BE2C (cell line): ENCODE data around the gene C16orf92.

ENCODE experiments used
- DNase-seq: peaks from one replicate; pipeline ENCODE4 v3.0.0-alpha.2; 2020
- H3K27me3 ChIP-seq: fragments of 250-450 bp; sonication (Bioruptor Pico); 2 replicates; pipeline ENCODE4 v1.5.1; 2020; ENCODE audit warnings: mild to moderate bottlenecking
- H3K36me3 ChIP-seq: fragments of 250-450 bp; sonication (Bioruptor Pico); 2 replicates; pipeline ENCODE4 v1.5.1; 2020; ENCODE audit warnings: mild to moderate bottlenecking
- H3K4me1 ChIP-seq: fragments of 250-450 bp; sonication (Bioruptor Pico); 2 replicates; pipeline ENCODE4 v1.5.1; 2020
- H3K4me3 ChIP-seq: 2 replicates; pipeline ENCODE4 v1.5.1; 2011; ENCODE audit warnings: low read depth, low read length
- H3K9me3 ChIP-seq: fragments of 250-450 bp; sonication (Bioruptor Pico); 2 replicates; pipeline ENCODE4 v1.5.1; 2020
- CTCF ChIP-seq: IDR thresholded peaks from 2 replicates; pipeline ENCODE4 v1.5.1; 2012; ENCODE audit warnings: mild to moderate bottlenecking, low read depth, low read length

C16orf92 gene

GRCh38 chr16:30003670-30004423 lies 19.2 kb upstream of the C16orf92 start:
- H3K9me3 ChIP-seq, result no peaks in the 10 kb centered on the region
- peaks cover 4% of the 10 kb centered on the region; the same call in 1 of the 2 replicates for H3K36me3 ChIP-seq
- H3K4me1 ChIP-seq, result peaks cover 3% of the 10 kb centered on the region; the same call in 1 of the 2 replicates
- peak; percentile 7 for DNase-seq
- no peak overlapping the region for H3K4me3 ChIP-seq
- H3K27me3 ChIP-seq, result no peaks in the 10 kb centered on the region
- TF ChIP-seq CTCF, result no peak

GRCh38 chr16:30004424-30004776 lies 18.6 kb upstream of the C16orf92 start:
- H3K4me3 ChIP-seq, result no peak overlapping the region
- no peaks in the 10 kb centered on the region for H3K9me3 ChIP-seq
- peaks cover 4% of the 10 kb centered on the region; the same call in 1 of the 2 replicates for H3K36me3 ChIP-seq
- no peaks in the 10 kb centered on the region for H3K27me3 ChIP-seq
- peaks cover 3% of the 10 kb centered on the region; the same call in 1 of the 2 replicates for H3K4me1 ChIP-seq
- TF ChIP-seq CTCF, result no peak
- DNase-seq, result peak; percentile 50

- Histone ChIP-seq H3K36me3 (peaks cover 4% of the 10 kb centered on the region; the same call in 1 of the 2 replicates), H3K4me1 (peaks cover 3% of the 10 kb centered on the region; the same call in 1 of the 2 replicates), H3K9me3 (no peaks in the 10 kb centered on the region), H3K4me3 (no peak overlapping the region), H3K27me3 (no peaks in the 10 kb centered on the region)
- TF ChIP-seq CTCF, result no peak
- DNase-seq, result peak; percentile 40
Measured at GRCh38 chr16:30004811-30005242, 18.2 kb upstream of the C16orf92 start.

- Histone ChIP-seq H3K4me1 (peaks cover 3% of the 10 kb centered on the region; the same call in 1 of the 2 replicates), H3K36me3 (peaks cover 4% of the 10 kb centered on the region; the same call in 1 of the 2 replicates), H3K9me3 (no peaks in the 10 kb centered on the region), H3K27me3 (no peaks in the 10 kb centered on the region), H3K4me3 (peak overlapping the region; percentile 26; the same call in 1 of the 2 replicates)
- DNase-seq, result peak; percentile 73
- peak; percentile 88 for TF ChIP-seq CTCF
Measured at GRCh38 chr16:30005341-30006094, 17.5 kb upstream of the C16orf92 start.

DNA sequence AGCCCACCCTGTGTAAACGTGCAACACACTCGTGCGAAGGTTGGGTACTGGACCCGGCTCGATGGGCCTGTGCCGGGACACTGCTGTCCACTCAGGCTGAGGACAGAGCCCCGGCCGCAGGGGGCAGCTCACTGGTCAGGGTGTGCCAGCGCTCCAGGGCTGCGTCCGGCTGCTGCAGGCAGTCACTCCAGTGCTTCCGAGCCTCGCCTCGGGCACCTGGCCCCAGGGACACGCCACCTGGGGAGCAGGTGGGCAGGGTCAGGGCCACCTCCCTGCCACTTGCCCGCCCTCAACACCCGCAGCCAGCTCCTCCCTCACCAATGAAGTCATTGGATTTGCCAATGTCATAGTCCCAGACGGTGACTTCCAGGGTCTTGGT lies 16.9 kb upstream of the C16orf92 start:
- Histone ChIP-seq H3K4me1 (peaks cover 3% of the 10 kb centered on the region; the same call in 1 of the 2 replicates), H3K9me3 (no peaks in the 10 kb centered on the region), H3K36me3 (peaks cover 4% of the 10 kb centered on the region; the same call in 1 of the 2 replicates), H3K27me3 (no peaks in the 10 kb centered on the region), H3K4me3 (no peak overlapping the region)
- TF ChIP-seq CTCF, result no peak
- no peak for DNase-seq
